GM13976 (cell line): Measurements from ENCODE around the gene EXOC1L.

ENCODE experiments used
- DNase-seq: peaks from one replicate; pipeline ENCODE4 v3.0.0; 2012; ENCODE audit warnings: low spot score
- in situ Hi-C: fragments of 300-500 bp; cut with MboI; formaldehyde crosslinking; loops from one replicate; pipeline ENCODE4 v1.12.0; 2022; ENCODE audit warnings: low sequenced_read_pairs, mixed read lengths, inconsistent platforms; ENCODE audit not compliant: unreplicated experiment
- TF ChIP-seq, protein P1 (sequence below): IDR thresholded peaks from 2 replicates; pipeline ENCODE4 v1.5.1; 2012; ENCODE audit warnings: borderline replicate concordance, mild to moderate bottlenecking; ENCODE audit not compliant: insufficient read depth; ENCODE audit errors: extremely low read depth, missing control alignments, control extremely low read depth

The EXOC1L gene

GRCh38 chr4:55819634-55820033 is at the start of gene EXOC1L:
Gene EXOC1L, plus strand, starts transcription at chr4:55819790. Its CDS starts 237 bp downstream, at chr4:55820027.
- DNase-seq, result no peak
- TF ChIP-seq, protein P1, sequence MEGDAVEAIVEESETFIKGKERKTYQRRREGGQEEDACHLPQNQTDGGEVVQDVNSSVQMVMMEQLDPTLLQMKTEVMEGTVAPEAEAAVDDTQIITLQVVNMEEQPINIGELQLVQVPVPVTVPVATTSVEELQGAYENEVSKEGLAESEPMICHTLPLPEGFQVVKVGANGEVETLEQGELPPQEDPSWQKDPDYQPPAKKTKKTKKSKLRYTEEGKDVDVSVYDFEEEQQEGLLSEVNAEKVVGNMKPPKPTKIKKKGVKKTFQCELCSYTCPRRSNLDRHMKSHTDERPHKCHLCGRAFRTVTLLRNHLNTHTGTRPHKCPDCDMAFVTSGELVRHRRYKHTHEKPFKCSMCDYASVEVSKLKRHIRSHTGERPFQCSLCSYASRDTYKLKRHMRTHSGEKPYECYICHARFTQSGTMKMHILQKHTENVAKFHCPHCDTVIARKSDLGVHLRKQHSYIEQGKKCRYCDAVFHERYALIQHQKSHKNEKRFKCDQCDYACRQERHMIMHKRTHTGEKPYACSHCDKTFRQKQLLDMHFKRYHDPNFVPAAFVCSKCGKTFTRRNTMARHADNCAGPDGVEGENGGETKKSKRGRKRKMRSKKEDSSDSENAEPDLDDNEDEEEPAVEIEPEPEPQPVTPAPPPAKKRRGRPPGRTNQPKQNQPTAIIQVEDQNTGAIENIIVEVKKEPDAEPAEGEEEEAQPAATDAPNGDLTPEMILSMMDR, result no peak
- in situ Hi-C loops, result no loop called here

- TF ChIP-seq, protein P1, result no peak
- in situ Hi-C loops, result no loop called here
- DNase-seq, result no peak
Measured at GRCh38 chr4:55770662-55771061, 48.9 kb upstream of the EXOC1L start.

GRCh38 chr4:55781341-55781740 is 38.2 kb upstream of the EXOC1L start:
- DNase-seq, result no peak
- in situ Hi-C loops, result no loop called here
- TF ChIP-seq, protein P1, result no peak

DNA sequence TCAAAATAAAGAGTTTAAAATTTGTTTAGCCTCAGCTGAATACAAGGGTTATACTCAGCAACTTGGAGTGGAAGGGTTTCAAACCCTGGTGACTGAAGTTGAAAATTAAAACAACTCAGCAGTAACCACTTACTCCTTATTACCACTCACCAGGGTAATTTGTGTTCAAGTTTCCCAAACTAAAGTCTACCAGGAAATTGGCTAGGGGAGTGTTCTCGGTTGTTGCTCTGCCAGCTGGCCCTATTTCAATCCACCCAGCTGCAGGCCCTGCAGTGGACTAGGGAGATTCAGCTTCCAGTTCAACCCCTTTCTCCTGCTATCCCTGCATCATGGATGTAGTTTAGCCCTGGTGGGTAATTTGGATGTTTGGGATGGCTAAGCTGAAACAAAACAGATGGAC is 37.8 kb upstream of the EXOC1L start:
- in situ Hi-C loops, result no loop called here
- DNase-seq, result no peak
- TF ChIP-seq, protein P1, result no peak

DNA sequence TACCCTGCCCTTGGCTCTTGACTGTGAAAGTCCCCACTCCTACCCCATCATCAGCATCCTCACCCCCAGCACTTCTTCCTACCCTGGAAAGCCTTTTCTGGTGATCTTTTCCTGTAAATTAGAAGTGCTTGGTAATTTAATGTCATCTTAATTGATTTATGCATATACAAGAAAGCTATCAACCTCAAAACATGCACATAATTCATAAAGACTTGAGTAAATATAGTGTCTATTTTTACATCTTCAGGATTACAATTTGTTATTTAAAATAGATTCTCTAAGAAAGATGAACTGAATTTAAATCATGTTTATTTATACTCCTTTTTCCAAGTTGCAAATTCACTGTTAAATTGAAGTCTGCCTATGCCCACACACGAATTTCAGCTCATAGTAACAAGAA is 36.0 kb upstream of the EXOC1L start:
- DNase-seq, result no peak
- in situ Hi-C loops, result no loop called here
- TF ChIP-seq, protein P1, result no peak

GRCh38 chr4:55784747-55785146 is 34.8 kb upstream of the EXOC1L start:
- in situ Hi-C loops, result no loop called here
- no peak for DNase-seq
- TF ChIP-seq, protein P1, result no peak

GRCh38 chr4:55791666-55792065 is 27.9 kb upstream of the EXOC1L start:
- no peak for DNase-seq
- TF ChIP-seq, protein P1, result no peak
- in situ Hi-C loops, result no loop called here
